ENCODE results near the gene CCDC137. TPM values are rescaled to one million over a fixed set of nuclear protein-coding genes. Genes with fewer than 3 reads are reported as not detected.

CCDC137 gene
- total and polyA plus RNA-seq, 2 of the 13 experiments (the other 11 are each of a cell fraction or from before 2014, with no cell fraction given) = 14.6 to 39.1 TPM

GRCh38 chr17:81702934-81703746 is 36.6 kb downstream of the CCDC137 start, which contains the start of gene MRPL12 (continued):
- TF ChIP-seq CREB1 (IDR thresholded peaks at IDR 0.05) = peak; percentile 91
- TF ChIP-seq CREB1 (CRISPR knock-in tag; IDR thresholded peaks at IDR 0.05) = peak; percentile 95
- TF ChIP-seq HNRNPL (IDR thresholded peaks at IDR 0.05; ENCODE audit: low read depth, low read length) = 0 out of 2 replicates have a peak, but pooled peaks have one; percentile 48
- TF ChIP-seq NFE2 (CRISPR knock-in tag; IDR thresholded peaks at IDR 0.05) = no peak
- peak; percentile 94 for TF ChIP-seq ZNF556 (CRISPR knock-in tag; IDR thresholded peaks at IDR 0.05; ENCODE audit: borderline replicate concordance)
- TF ChIP-seq ZNF660 (CRISPR knock-in tag; IDR thresholded peaks at IDR 0.05; ENCODE audit: borderline replicate concordance, low read depth) = no peak
- TF ChIP-seq SMARCC2 (IDR thresholded peaks at IDR 0.05) = no peak
- peak; percentile 84; the same call in 1 of the 2 replicates for TF ChIP-seq MEIS2 (CRISPR knock-in tag; IDR thresholded peaks at IDR 0.05)
- no peak for TF ChIP-seq ATM (IDR thresholded peaks at IDR 0.05; ENCODE audit: borderline replicate concordance)
- TF ChIP-seq CBFB (CRISPR knock-in tag; IDR thresholded peaks at IDR 0.05) = peak; percentile 98
- no peak for TF ChIP-seq FOXA1 (IDR thresholded peaks at IDR 0.05)
- peak; percentile 67 for TF ChIP-seq FOXA1 (CRISPR knock-in tag; IDR thresholded peaks at IDR 0.05)
- peak; percentile 96 for TF ChIP-seq HBP1 (CRISPR knock-in tag; IDR thresholded peaks at IDR 0.05; ENCODE audit: low read depth)
- no peak for TF ChIP-seq NBN (conservative IDR thresholded peaks at IDR 0.05)
- TF ChIP-seq EED (CRISPR knock-in tag; IDR thresholded peaks at IDR 0.05) = peak; percentile 87
- TF ChIP-seq MED13 (CRISPR knock-in tag; IDR thresholded peaks at IDR 0.05) = 0 out of 2 replicates have a peak, but pooled peaks have one; percentile 58
- TF ChIP-seq CBX1 (IDR thresholded peaks at IDR 0.05; ENCODE audit: low read depth) = no peak
- TF ChIP-seq ZNF275 (CRISPR knock-in tag; IDR thresholded peaks at IDR 0.05; ENCODE audit: borderline replicate concordance) = 0 out of 2 replicates have a peak, but pooled peaks have one; percentile 93
- TF ChIP-seq ZBTB37 (CRISPR knock-in tag; IDR thresholded peaks at IDR 0.05) = no peak
- no peak for TF ChIP-seq NFAT5 (CRISPR knock-in tag; IDR thresholded peaks at IDR 0.05)
- TF ChIP-seq ZNF292 (CRISPR knock-in tag; IDR thresholded peaks at IDR 0.05; ENCODE audit: borderline replicate concordance, low read depth) = no peak
- no peak for TF ChIP-seq HHEX (CRISPR knock-in tag; IDR thresholded peaks at IDR 0.05)
